ENCODE measurements around the gene KDM7A. TPM values are rescaled to one million over a fixed set of nuclear protein-coding genes. Genes with fewer than 3 reads are reported as not detected.

Gene KDM7A
- total and polyA plus RNA-seq, 10 of the 15 experiments (the other 5 are each of a cell fraction or from before 2014, with no cell fraction given): 0.07 to 0.96 (median 0.74) TPM

DNA sequence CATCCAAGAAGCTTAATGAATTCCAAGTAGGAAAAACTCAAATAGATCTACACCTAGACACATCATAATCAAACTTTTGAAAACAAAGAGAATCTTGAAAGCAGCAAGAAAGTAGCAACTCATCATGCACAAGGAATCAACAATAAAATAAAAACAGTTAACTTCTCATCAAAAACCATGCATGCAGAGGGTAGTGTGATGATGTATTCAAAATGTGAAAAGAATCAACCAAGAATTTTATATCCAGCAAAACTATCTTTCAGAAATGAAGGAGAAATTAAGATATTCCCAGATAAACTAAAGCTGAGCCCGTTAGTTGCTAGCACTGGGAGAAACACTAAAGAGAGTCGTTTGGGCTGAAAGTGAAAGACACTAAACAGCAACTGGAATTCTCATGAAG lies 109.7 kb downstream of the KDM7A start:
- no TSS peak for BruUV-seq (replicated peaks)
- H3K79me2 ChIP-seq (ENCODE audit: control insufficient read depth, insufficient read depth, low read length): peaks cover 1% of the 10 kb centered on the region; the same call in 1 of the 2 replicates
- no peak overlapping the region for H2AFZ ChIP-seq (ENCODE audit: control insufficient read depth, low read depth, low read length)
- no peak overlapping the region for H3K4me3 ChIP-seq
- H3K27me3 ChIP-seq (replicated peaks in 1 of 2; ENCODE audit: control insufficient read depth in 2 of 2, insufficient read depth in 2 of 2, low read length in 1 of 2): no peaks in the 10 kb centered on the region; a peak in 2 of 4 replicates
- H3K4me2 ChIP-seq (ENCODE audit: control insufficient read depth, insufficient read depth): no peak overlapping the region
- in situ Hi-C loops (cut with MboI) (no loop called here), intact Hi-C loops (cut with micrococcal nuclease; ENCODE audit: unreplicated experiment) (no loop called here)
- CTCF ChIA-PET: no interaction called here
- POLR2A ChIA-PET: no interaction called here
- H4K20me1 ChIP-seq (ENCODE audit: control insufficient read depth, insufficient read depth): no peaks in the 10 kb centered on the region
- no peak for DNase-seq (ENCODE audit: low read depth, low spot score)
- RAD21 ChIA-PET (ENCODE audit: unreplicated experiment): no interaction called here
- no peaks in the 10 kb centered on the region for H3K36me3 ChIP-seq (ENCODE audit: control insufficient read depth in 2 of 2, insufficient read depth in 2 of 2, low read length in 1 of 2)
- H3K9ac ChIP-seq (ENCODE audit: control insufficient read depth, insufficient read depth, low read length): no peak overlapping the region
- 65% methylated on average over 2 of the region's 2 CpGs for WGBS (ENCODE audit: insufficient coverage, insufficient replicate concordance, low lambda C conversion rate, missing lambda C conversion rate)
- peaks cover 11% of the 10 kb centered on the region for H3K9me3 ChIP-seq (replicated peaks; ENCODE audit: control insufficient read depth, insufficient read depth, low read length)
- no peak for ATAC-seq
- no peak overlapping the region for H3K27ac ChIP-seq (ENCODE audit: control insufficient read depth, insufficient read depth)
- no peaks in the 10 kb centered on the region for H3K4me1 ChIP-seq (ENCODE audit: control insufficient read depth, insufficient read depth, low read length)
- no peak for TF ChIP-seq ESRRA (IDR thresholded peaks at IDR 0.05; ENCODE audit: low read length)
- TF ChIP-seq RAD51 (IDR thresholded peaks at IDR 0.05): no peak
- no peak for TF ChIP-seq FOXM1 (IDR thresholded peaks at IDR 0.05; ENCODE audit: low read depth, low read length)
- SMC1A ChIA-PET (ENCODE audit: uncharacterized antibody, unreplicated experiment): interaction anchor here (0.7 to 0.9 kb wide), 2 partner anchors 19 to 23 kb away, joined by 3 read pairs; no protein-coding TSS in a partner anchor
- FAIRE-seq: no peak

DNA sequence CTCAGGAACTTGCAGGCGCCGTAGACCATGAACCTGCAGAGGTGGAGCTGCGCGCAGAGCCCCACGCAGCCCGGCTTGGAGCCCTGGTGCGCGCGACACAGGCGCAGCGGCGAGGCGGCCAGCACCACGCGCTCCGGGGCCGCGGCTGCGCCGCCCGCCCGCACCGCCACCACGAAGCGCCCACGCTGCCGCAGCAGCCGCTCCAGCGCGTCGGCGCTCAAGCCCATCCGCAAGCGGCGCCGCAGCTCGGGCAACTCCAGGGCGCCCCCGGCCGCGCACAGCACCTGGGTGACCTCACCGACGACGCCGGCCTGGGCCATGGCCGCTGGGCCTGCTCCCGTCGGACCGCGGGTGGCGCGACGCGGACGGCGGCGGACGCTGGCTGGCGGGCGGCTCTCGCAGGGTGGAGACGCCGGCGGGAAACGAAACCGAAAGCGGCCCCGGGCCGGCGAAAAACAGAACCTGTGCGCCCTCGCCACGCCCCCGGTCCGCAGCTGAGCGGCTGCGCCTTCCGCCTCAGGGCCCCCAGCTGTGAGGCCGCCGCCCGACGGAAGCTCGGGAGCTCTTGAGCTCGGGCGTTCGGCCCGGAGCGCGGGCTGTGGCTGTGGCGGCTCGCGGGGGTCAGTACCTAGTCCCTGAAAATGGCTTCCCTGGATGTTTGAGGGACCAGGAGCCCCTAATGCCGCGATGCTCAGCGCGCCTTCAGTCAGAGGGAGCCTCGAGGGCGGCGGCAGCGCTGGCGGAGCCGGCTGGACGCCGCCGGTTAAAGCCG lies 114.1 kb downstream of the KDM7A start, which contains the start of gene PARP12:
Gene PARP12 (minus strand): TSS at position 424 of the 772 bp plus-strand sequence. CDS start 104 bp downstream, at position 320.
- peak within 1 kb of the TSS; percentile 61 for H2AFZ ChIP-seq (ENCODE audit: control insufficient read depth, low read depth, low read length)
- in situ Hi-C loops (cut with MboI): no loop called here
- no TSS peak for BruUV-seq (replicated peaks)
- ChIA-PET RAD21 (ENCODE audit: unreplicated experiment) (interaction anchor here (1.0 to 1.9 kb wide), 3 partner anchors 9 to 115 kb away, joined by 3 to 6 read pairs (median 5); partner anchors contain the start of gene KDM7A), CTCF (interaction anchor here (1.0 kb wide), 3 partner anchors 8 to 628 kb away, joined by 3 read pairs; no protein-coding TSS in a partner anchor), POLR2A (interaction anchor here (0.5 to 1.3 kb wide), 4 partner anchors 16 to 1534 kb away, joined by 3 to 7 read pairs (median 3); no protein-coding TSS in a partner anchor), SMC1A (ENCODE audit: uncharacterized antibody, unreplicated experiment) (interaction anchor here (1.3 kb wide), 1 partner anchor 63 kb away, joined by 5 read pairs; no protein-coding TSS in a partner anchor)
- 0 out of 2 replicates have a peak, but pooled peaks cover under 1% of the 10 kb centered on the region for H4K20me1 ChIP-seq (ENCODE audit: control insufficient read depth, insufficient read depth)
- peak within 1 kb of the TSS; percentile 93 for H3K4me2 ChIP-seq (ENCODE audit: control insufficient read depth, insufficient read depth)
- H3K4me3 ChIP-seq: peak within 1 kb of the TSS; percentile 74
- intact Hi-C loops (cut with micrococcal nuclease; ENCODE audit: unreplicated experiment): loop anchor here (1.0 kb wide), 1 partner anchor 23 kb away; no protein-coding TSS in a partner anchor
- peaks cover 11% of the 10 kb centered on the region for H3K4me1 ChIP-seq (ENCODE audit: control insufficient read depth, insufficient read depth, low read length)
- H3K9me3 ChIP-seq (replicated peaks; ENCODE audit: control insufficient read depth, insufficient read depth, low read length): peaks cover 11% of the 10 kb centered on the region
- whole genome bisulfite sequencing (ENCODE audit: insufficient coverage, insufficient replicate concordance, low lambda C conversion rate, missing lambda C conversion rate): 1% methylated on average over 77 of the region's 106 CpGs
- H3K36me3 ChIP-seq (ENCODE audit: control insufficient read depth in 2 of 2, insufficient read depth in 2 of 2, low read length in 1 of 2): no peaks in the 10 kb centered on the region
- peak within 1 kb of the TSS; percentile 73 for H3K9ac ChIP-seq (ENCODE audit: control insufficient read depth, insufficient read depth, low read length)
- peak; percentile 36 for DNase-seq (ENCODE audit: low read depth, low spot score)
- ATAC-seq: peak; percentile 87
- peak; percentile 66 for FAIRE-seq
- no peak within 1 kb of the TSS; the same call in 1 of the 2 replicates for H3K27ac ChIP-seq (ENCODE audit: control insufficient read depth, insufficient read depth)
- peaks cover 11% of the 10 kb centered on the region for H3K79me2 ChIP-seq (ENCODE audit: control insufficient read depth, insufficient read depth, low read length)
- H3K27me3 ChIP-seq (replicated peaks in 1 of 2; ENCODE audit: control insufficient read depth in 2 of 2, insufficient read depth in 2 of 2, low read length in 1 of 2): no peaks in the 10 kb centered on the region; a peak in 2 of 4 replicates
- TF ChIP-seq IRF4 (IDR thresholded peaks at IDR 0.05; ENCODE audit: low read depth, low read length): no peak
- peak; percentile 75; the same call in 1 of the 2 replicates for TF ChIP-seq TCF12 (IDR thresholded peaks at IDR 0.05; ENCODE audit: low read depth, low read length)
- no peak for TF ChIP-seq ZNF384 (IDR thresholded peaks at IDR 0.05; ENCODE audit: borderline replicate concordance, low read depth, low read length)
- TF ChIP-seq, protein P1, sequence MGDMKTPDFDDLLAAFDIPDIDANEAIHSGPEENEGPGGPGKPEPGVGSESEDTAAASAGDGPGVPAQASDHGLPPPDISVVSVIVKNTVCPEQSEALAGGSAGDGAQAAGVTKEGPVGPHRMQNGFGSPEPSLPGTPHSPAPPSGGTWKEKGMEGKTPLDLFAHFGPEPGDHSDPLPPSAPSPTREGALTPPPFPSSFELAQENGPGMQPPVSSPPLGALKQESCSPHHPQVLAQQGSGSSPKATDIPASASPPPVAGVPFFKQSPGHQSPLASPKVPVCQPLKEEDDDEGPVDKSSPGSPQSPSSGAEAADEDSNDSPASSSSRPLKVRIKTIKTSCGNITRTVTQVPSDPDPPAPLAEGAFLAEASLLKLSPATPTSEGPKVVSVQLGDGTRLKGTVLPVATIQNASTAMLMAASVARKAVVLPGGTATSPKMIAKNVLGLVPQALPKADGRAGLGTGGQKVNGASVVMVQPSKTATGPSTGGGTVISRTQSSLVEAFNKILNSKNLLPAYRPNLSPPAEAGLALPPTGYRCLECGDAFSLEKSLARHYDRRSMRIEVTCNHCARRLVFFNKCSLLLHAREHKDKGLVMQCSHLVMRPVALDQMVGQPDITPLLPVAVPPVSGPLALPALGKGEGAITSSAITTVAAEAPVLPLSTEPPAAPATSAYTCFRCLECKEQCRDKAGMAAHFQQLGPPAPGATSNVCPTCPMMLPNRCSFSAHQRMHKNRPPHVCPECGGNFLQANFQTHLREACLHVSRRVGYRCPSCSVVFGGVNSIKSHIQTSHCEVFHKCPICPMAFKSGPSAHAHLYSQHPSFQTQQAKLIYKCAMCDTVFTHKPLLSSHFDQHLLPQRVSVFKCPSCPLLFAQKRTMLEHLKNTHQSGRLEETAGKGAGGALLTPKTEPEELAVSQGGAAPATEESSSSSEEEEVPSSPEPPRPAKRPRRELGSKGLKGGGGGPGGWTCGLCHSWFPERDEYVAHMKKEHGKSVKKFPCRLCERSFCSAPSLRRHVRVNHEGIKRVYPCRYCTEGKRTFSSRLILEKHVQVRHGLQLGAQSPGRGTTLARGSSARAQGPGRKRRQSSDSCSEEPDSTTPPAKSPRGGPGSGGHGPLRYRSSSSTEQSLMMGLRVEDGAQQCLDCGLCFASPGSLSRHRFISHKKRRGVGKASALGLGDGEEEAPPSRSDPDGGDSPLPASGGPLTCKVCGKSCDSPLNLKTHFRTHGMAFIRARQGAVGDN (IDR thresholded peaks at IDR 0.05): peak; percentile 78
- TF ChIP-seq ZNF24 (IDR thresholded peaks at IDR 0.05): 0 out of 2 replicates have a peak, but pooled peaks have one; percentile 6
- 0 out of 2 replicates have a peak, but pooled peaks have one; percentile 53 for TF ChIP-seq CBX5 (IDR thresholded peaks at IDR 0.05; ENCODE audit: low read depth)
- no peak for TF ChIP-seq ESRRA (IDR thresholded peaks at IDR 0.05; ENCODE audit: low read length)
- peak; percentile 99 for TF ChIP-seq IKZF1 (conservative IDR thresholded peaks at IDR 0.05)
- no peak for TF ChIP-seq EED (IDR thresholded peaks at IDR 0.05; ENCODE audit: low read depth)

Data from GM12878 (cell line).